HFFc6 (cell line): ENCODE data around the gene GGCT. TPM values are rescaled to one million over a fixed set of nuclear protein-coding genes. Genes with fewer than 3 reads are reported as not detected.

ENCODE experiments used
- DNase-seq: peaks from one replicate; pipeline ENCODE4 v3.0.0-alpha.2; 2018
- H3K27ac Mint-ChIP-seq: 2 replicates; pipeline ENCODE4 v1.8.0; 2020; ENCODE audit warnings: mild to moderate bottlenecking, mixed read lengths
- H3K27me3 Mint-ChIP-seq: 2 replicates; pipeline ENCODE4 v1.8.0; 2021; ENCODE audit warnings: mild to moderate bottlenecking, moderate library complexity, mixed read lengths; ENCODE audit not compliant: insufficient read depth
- H3K36me3 Mint-ChIP-seq: 2 replicates; pipeline ENCODE4 v1.8.0; 2021; ENCODE audit warnings: low read depth, mixed read lengths
- H3K4me1 Mint-ChIP-seq: 2 replicates; pipeline ENCODE4 v1.8.0; 2020; ENCODE audit warnings: low read depth, mixed read lengths
- H3K4me3 Mint-ChIP-seq: 2 replicates; pipeline ENCODE4 v1.8.0; 2020; ENCODE audit warnings: mild to moderate bottlenecking, moderate library complexity, mixed read lengths
- H3K9me3 Mint-ChIP-seq: 2 replicates; pipeline ENCODE4 v1.8.0; 2020; ENCODE audit warnings: mild to moderate bottlenecking, mixed read lengths
- CTCF ChIP-seq: fragments of 200-600 bp; sonication (generic); IDR thresholded peaks from 2 replicates; pipeline ENCODE4 v1.5.0; 2021; ENCODE audit warnings: antibody characterized with exemption, mild to moderate bottlenecking
- total RNA-seq, 6 experiments: library from RNA; stranded (reverse); fragmentation: NEBNext Ultra II Directional; extraction: Animal tissue kit (Norgen Biotek cat#: 25700); gene quantifications; 2 replicates in 1 of 6; 3 replicates in 5 of 6; pipeline ENCODE4 v1.2.3, GENCODE V29; 2021

Gene GGCT
- total RNA-seq, 6 experiments from 2014 or later = 16.1 to 25.6 (median 21.1) TPM

- Mint-ChIP-seq H3K9me3 (no peaks in the 10 kb centered on the region), H3K27me3 (peaks cover 3% of the 10 kb centered on the region; the same call in 1 of the 2 replicates), H3K4me3 (no peak overlapping the region), H3K36me3 (no peaks in the 10 kb centered on the region), H3K4me1 (peaks cover 21% of the 10 kb centered on the region), H3K27ac (no peak overlapping the region)
- no peak for DNase-seq
- no peak for TF ChIP-seq CTCF
Measured at GRCh38 chr7:30524545-30524944, 19.9 kb upstream of the GGCT start.

DNA sequence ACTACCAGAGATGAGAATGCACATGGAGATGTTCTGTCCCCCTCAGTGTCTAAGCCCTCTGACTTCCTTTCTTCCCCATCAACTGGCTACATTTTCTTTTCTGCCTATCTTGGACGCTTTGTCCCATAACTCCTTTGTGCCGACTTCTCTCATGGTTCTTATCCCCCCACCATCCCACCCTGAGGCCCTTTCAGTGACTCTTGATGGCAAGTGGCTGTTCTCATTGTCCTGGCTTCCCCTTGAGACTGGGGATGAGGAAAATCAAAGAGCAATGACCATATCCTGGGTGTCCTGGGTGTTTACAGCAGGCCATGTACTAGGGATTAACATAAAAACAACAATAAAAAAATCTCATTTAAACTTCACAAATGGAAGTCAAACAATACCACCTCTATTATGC lies 18.8 kb upstream of the GGCT start:
- Mint-ChIP-seq H3K4me1 (peaks cover 21% of the 10 kb centered on the region), H3K36me3 (no peaks in the 10 kb centered on the region), H3K9me3 (no peaks in the 10 kb centered on the region), H3K27me3 (peaks cover 3% of the 10 kb centered on the region; the same call in 1 of the 2 replicates), H3K4me3 (no peak overlapping the region), H3K27ac (no peak overlapping the region)
- DNase-seq = no peak
- TF ChIP-seq CTCF = no peak

- H3K27me3 Mint-ChIP-seq = peaks cover 3% of the 10 kb centered on the region; the same call in 1 of the 2 replicates
- no peak for TF ChIP-seq CTCF
- peaks cover 21% of the 10 kb centered on the region for H3K4me1 Mint-ChIP-seq
- no peak overlapping the region for H3K4me3 Mint-ChIP-seq
- H3K9me3 Mint-ChIP-seq = no peaks in the 10 kb centered on the region
- no peak overlapping the region for H3K27ac Mint-ChIP-seq
- no peaks in the 10 kb centered on the region for H3K36me3 Mint-ChIP-seq
- DNase-seq = no peak
Measured at GRCh38 chr7:30522159-30522558, 17.5 kb upstream of the GGCT start.

DNA sequence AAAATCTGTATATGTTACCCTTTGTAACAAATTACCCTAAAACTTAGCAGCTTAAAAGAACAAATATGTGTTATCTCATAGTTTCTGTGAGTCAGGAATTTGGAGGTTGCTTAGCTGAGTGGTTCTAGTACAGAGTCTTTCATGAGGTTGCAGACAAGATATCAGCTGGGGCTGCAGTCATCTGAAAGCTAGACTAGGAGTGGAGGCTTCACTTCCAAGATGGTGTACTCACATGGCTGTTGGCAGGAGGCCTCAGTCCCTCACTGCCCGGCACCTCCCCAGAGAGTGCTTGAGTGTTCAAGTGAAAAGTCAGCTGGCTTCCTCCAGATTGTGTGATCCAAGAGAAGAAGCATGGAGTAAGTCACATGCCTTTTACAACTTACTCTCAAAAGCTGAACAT lies 16.9 kb upstream of the GGCT start:
- no peaks in the 10 kb centered on the region for H3K36me3 Mint-ChIP-seq
- H3K9me3 Mint-ChIP-seq = no peaks in the 10 kb centered on the region
- peak; percentile 39 for DNase-seq
- TF ChIP-seq CTCF = no peak
- peaks cover 21% of the 10 kb centered on the region for H3K4me1 Mint-ChIP-seq
- H3K4me3 Mint-ChIP-seq = no peak overlapping the region
- H3K27me3 Mint-ChIP-seq = peaks cover 3% of the 10 kb centered on the region; the same call in 1 of the 2 replicates
- H3K27ac Mint-ChIP-seq = peak overlapping the region; percentile 44

GRCh38 chr7:30519122-30519521 lies 14.5 kb upstream of the GGCT start:
- Mint-ChIP-seq H3K27me3 (peaks cover 3% of the 10 kb centered on the region; the same call in 1 of the 2 replicates), H3K9me3 (no peaks in the 10 kb centered on the region), H3K36me3 (no peaks in the 10 kb centered on the region), H3K27ac (no peak overlapping the region), H3K4me1 (peaks cover 21% of the 10 kb centered on the region), H3K4me3 (no peak overlapping the region)
- DNase-seq = no peak
- TF ChIP-seq CTCF = no peak

- peaks cover 10% of the 10 kb centered on the region for H3K4me1 Mint-ChIP-seq
- no peaks in the 10 kb centered on the region for H3K9me3 Mint-ChIP-seq
- DNase-seq = no peak
- H3K27ac Mint-ChIP-seq = no peak overlapping the region
- peaks cover 5% of the 10 kb centered on the region for H3K27me3 Mint-ChIP-seq
- H3K4me3 Mint-ChIP-seq = no peak overlapping the region
- no peak for TF ChIP-seq CTCF
- H3K36me3 Mint-ChIP-seq = no peaks in the 10 kb centered on the region
Measured at GRCh38 chr7:30515761-30516160, 11.1 kb upstream of the GGCT start.
